ENCODE results near the gene ETV3. TPM values are rescaled to one million over a fixed set of nuclear protein-coding genes. Genes with fewer than 3 reads are reported as not detected.
"Not testable (repeated sequence)": the region's sequence is repeated elsewhere in the genome, so short reads cannot be mapped to it uniquely, and the experiment has no call there.

Gene ETV3
- total RNA-seq (10 to 100 TPM; 15.5 to 27.5 (median 21.4) TPM), polyA plus RNA-seq (1 to 10 TPM; 3.7 to 4.2 TPM)
- long read RNA-seq, donor 1, partial matches to known transcripts, result 0 of 2 reads
- long read RNA-seq, donor 1, other reads (novel, unspliced or antisense), result 2 of 2 reads
- long read RNA-seq, donor 2, partial matches to known transcripts, result 1 of 2 reads
- long read RNA-seq, donor 2, other reads (novel, unspliced or antisense), result 1 of 2 reads
- long read RNA-seq, donor 3, partial matches to known transcripts, result 1 of 10 reads
- long read RNA-seq, donor 3, other reads (novel, unspliced or antisense), result 8 of 10 reads

DNA sequence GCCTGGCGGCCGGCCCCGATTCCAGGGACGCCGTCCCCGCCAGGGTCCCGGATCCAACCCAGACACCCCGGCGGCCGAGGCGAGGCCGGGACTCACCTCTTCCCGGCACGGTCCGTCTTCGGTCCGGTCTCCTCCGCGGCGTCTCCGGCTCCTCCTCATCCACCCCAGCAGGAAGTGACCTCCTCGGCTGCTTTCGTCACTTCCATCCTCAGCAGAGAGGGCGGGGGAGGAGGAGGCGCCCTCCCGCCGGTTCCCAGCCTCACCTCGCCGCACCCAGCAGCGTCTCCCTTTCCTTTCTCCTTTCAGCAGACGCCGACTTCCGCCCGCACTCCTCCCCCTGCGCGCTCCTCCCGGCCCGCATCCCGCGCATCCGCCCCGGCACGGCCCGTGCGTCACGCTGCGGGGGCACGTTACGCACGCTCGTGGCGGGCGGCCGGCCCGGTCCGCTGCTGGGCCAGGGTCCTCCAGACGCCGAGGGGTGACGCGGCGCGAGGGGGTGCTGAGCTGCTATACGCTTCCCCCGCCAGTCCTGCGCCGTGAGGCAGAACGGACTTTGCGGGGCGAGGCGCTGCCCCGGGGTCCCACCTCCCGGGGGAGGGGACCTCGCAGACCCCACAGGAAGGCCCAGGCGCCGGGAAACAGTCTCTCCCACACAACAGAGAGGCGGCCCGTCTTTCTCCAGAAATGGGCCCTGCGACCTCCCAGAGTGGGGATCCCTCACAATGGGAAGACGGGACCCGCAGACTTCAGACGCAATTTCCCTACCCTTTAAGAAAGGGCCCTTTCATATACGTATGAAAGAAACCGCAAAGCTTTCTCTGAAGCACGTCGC lies at the start of gene ETV3:
Gene ETV3 (minus strand): TSS at position 176 of the 832 bp plus-strand sequence. CDS start 2,043 bp downstream, outside the sequence.
- H3K27ac ChIP-seq, result peak within 1 kb of the TSS; percentile 97 to 99 (median 98)
- 1% methylated on average over 74 to 85 of the region's 85 CpGs for WGBS, 2 donors
- peaks cover 5 to 43% (median 22%) of the 10 kb centered on the region in 9 donors for H3K4me1 ChIP-seq
- DNase-seq (peak; percentile 88 to 93), ATAC-seq (peak; percentile 97 to 99 (median 98))
- H3K4me3 ChIP-seq, result peak within 1 kb of the TSS; percentile 89 to 99 (median 98)
- H3K36me3 ChIP-seq, result peaks cover 0 to 28% (median 27%) of the 10 kb centered on the region in 9 donors
- TF ChIP-seq, protein P1, sequence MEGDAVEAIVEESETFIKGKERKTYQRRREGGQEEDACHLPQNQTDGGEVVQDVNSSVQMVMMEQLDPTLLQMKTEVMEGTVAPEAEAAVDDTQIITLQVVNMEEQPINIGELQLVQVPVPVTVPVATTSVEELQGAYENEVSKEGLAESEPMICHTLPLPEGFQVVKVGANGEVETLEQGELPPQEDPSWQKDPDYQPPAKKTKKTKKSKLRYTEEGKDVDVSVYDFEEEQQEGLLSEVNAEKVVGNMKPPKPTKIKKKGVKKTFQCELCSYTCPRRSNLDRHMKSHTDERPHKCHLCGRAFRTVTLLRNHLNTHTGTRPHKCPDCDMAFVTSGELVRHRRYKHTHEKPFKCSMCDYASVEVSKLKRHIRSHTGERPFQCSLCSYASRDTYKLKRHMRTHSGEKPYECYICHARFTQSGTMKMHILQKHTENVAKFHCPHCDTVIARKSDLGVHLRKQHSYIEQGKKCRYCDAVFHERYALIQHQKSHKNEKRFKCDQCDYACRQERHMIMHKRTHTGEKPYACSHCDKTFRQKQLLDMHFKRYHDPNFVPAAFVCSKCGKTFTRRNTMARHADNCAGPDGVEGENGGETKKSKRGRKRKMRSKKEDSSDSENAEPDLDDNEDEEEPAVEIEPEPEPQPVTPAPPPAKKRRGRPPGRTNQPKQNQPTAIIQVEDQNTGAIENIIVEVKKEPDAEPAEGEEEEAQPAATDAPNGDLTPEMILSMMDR (IDR thresholded peaks at IDR 0.05), result no peak
- intact Hi-C loops (cut with DNase I), result loop anchor here in 1 of 10 donors (2.0 kb wide), 1 partner anchor 16 kb away; no protein-coding TSS in a partner anchor
- no peaks in the 10 kb centered on the region for H3K9me3 ChIP-seq
- no peaks in the 10 kb centered on the region for H3K27me3 ChIP-seq

DNA sequence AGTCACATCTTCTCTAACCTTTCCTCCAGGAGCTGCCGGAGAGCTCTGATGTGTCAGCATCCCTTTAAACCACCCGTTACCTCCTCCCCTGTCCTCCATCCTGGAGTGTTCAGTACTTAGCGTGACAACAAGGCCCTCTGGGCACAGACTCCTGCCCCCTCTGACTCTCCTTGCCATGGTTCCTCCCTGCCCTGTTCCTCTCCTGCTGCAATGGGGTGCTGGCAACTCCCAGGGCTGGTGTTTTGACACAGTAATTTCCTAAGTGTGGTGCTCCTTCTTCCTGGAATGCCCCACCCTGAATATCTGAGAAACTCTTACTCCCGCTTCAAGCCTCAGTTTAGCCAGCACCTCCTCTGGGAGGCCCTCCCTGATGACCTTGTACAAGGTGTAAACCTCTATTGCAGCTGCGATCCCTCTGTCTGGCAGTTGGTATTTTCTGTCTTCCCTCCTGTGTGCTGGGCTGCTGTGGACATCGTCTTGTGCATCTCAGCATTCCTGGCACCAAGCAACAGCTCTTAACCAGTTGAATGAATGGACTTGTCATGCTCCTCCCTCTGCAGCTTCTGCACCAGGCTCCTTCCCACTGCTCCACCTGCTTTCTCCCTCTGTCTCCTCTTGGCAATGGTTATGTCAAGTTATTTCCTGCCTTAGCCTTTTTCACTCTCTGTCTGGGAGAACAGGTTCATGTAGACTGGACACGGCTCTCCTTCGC lies 48.2 kb upstream of the ETV3 start:
- Histone ChIP-seq H3K4me1 (no peaks in the 10 kb centered on the region), H3K4me3 (no peak overlapping the region), H3K9me3 (no peaks in the 10 kb centered on the region), H3K27me3 (peaks cover 0 to 40% (median 12%) of the 10 kb centered on the region in 7 donors), H3K36me3 (no peaks in the 10 kb centered on the region), H3K27ac (no peak overlapping the region)
- WGBS, 2 donors, result 76 to 78% methylated on average over 8 of the region's 8 CpGs
- TF ChIP-seq, protein P1 (IDR thresholded peaks at IDR 0.05), result no peak
- ATAC-seq (no peak), DNase-seq (no peak)
- intact Hi-C loops (cut with DNase I), result no loop called here

DNA sequence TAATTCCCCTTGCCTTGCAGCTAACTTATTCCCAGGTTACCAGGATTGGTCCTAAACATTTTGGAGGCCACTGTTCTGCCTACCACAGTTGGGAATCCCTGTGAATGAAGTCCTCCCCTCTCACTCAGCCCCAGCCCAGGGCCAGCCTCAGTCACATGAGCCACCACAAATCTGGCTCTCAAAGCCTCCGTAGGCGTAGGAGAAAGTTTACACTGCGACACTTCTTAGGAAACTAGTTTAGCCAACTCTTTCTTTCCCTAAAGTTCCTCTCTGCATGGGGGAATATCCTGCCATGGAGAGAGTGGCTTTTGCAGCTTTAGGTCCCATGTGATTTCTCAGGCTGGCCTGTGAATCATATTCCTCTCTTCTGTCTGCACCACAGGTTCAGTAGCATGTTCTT lies 45.7 kb upstream of the ETV3 start:
- intact Hi-C loops (cut with DNase I), result no loop called here
- Histone ChIP-seq H3K27ac (no peak overlapping the region), H3K4me1 (no peaks in the 10 kb centered on the region), H3K27me3 (peaks cover 0 to 28% (median 8%) of the 10 kb centered on the region in 7 donors), H3K36me3 (no peaks in the 10 kb centered on the region), H3K4me3 (no peak overlapping the region), H3K9me3 (no peaks in the 10 kb centered on the region)
- ATAC-seq (no peak), DNase-seq (no peak)
- TF ChIP-seq, protein P1 (IDR thresholded peaks at IDR 0.05), result no peak
- WGBS, 2 donors, result 69 to 84% methylated on average over 3 of the region's 3 CpGs

DNA sequence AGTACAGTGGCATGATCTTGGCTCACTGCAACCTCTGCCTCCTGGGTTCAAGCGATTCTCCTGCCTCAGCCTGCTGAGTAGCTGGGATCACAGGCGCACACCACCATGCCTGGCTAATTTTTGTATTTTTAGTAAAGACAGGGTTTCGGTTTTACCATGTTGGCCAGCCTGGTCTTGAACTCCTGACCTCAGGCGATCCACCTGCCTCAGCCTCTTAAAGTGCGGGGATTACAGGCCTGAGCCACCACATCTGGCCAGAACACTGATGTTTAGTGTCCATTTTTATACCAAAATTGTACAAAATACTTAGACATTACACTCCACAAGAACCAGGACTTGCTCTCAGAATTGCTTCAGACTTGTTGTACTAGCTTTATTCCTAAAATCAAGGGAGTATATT lies 44.2 kb upstream of the ETV3 start:
- DNase-seq; H3K9me3 ChIP-seq; H3K36me3 ChIP-seq; H3K4me3 ChIP-seq; H3K4me1 ChIP-seq; ATAC-seq; intact Hi-C loops (cut with DNase I); H3K27ac ChIP-seq: not testable (repeated sequence)
- 85 to 88% methylated on average over 5 of the region's 5 CpGs for WGBS, 2 donors
- peaks cover 0 to 33% (median 3%) of the 10 kb centered on the region in 7 donors for H3K27me3 ChIP-seq

All from heart right ventricle (tissue), 16 donors.